Muscle of leg (tissue), 11 donors: ENCODE results near the gene ENPP5. TPM values are rescaled to one million over a fixed set of nuclear protein-coding genes. Genes with fewer than 3 reads are reported as not detected.
A peak's percentile ranks its signal among the peaks of the same experiment; 100 is the strongest.
"Not testable (repeated sequence)": the region's sequence is repeated elsewhere in the genome, so short reads cannot be mapped to it uniquely, and the experiment has no call there.

ENCODE experiments used
- DNase-seq: peaks from one replicate; pipeline ENCODE4 v3.0.0; 2013
- H3K27ac ChIP-seq: one replicate; pipeline ENCODE4 v1.5.1; 2013; ENCODE audit warnings: mild to moderate bottlenecking, low read length, control low read depth
- H3K27me3 ChIP-seq: one replicate; pipeline ENCODE4 v1.6.1; 2013; ENCODE audit warnings: low read length; ENCODE audit not compliant: control insufficient read depth, insufficient read depth
- H3K36me3 ChIP-seq: one replicate; pipeline ENCODE4 v1.6.1; 2013; ENCODE audit warnings: low read length; ENCODE audit not compliant: control insufficient read depth, insufficient read depth
- H3K4me1 ChIP-seq: one replicate; pipeline ENCODE4 v1.6.1; 2013; ENCODE audit warnings: low read length; ENCODE audit not compliant: control insufficient read depth, insufficient read depth
- H3K4me3 ChIP-seq: one replicate; pipeline ENCODE4 v1.5.1; 2013; ENCODE audit warnings: low read length, control low read depth
- H3K9me3 ChIP-seq: replicated peaks from 2 replicates; pipeline ENCODE4 v1.6.1; 2013; ENCODE audit warnings: low read depth, low read length; ENCODE audit not compliant: control insufficient read depth
- WGBS: methylation state at CpG from one replicate; pipeline ENCODE4 v1.1.5; 2013; ENCODE audit warnings: missing lambda C conversion rate; ENCODE audit not compliant: insufficient coverage; 5-methylcytosine and 5-hydroxymethylcytosine counted together
- polyA plus RNA-seq, 8 donors: library from polyadenylated mRNA; unstranded; fragments of 120-200 nt; gene quantifications; one replicate each; pipeline versions ENCODE4 v1.2.1 to v1.2.3, GENCODE V29; 2013; ENCODE audit warnings: inconsistent platforms in 1 of 8, low replicate concordance in 1 of 8; ENCODE audit not compliant: insufficient read length in 8 of 8, insufficient read depth in 1 of 8
- total RNA-seq: library from RNA; stranded (reverse); fragments of 120-200 nt; gene quantifications from one replicate; pipeline ENCODE4 v1.2.4, GENCODE V29; 2013

ENPP5 gene
- total and polyA plus RNA-seq, 9 donors: 2.6 to 5.9 (median 4.1) TPM

GRCh38 chr6:46137387-46137786 lies 33.4 kb downstream of the ENPP5 start:
- Histone ChIP-seq H3K9me3 (no peaks in the 10 kb centered on the region), H3K27ac (no peak overlapping the region), H3K4me1 (no peaks in the 10 kb centered on the region), H3K36me3 (no peaks in the 10 kb centered on the region), H3K4me3 (no peak overlapping the region), H3K27me3 (no peaks in the 10 kb centered on the region)
- no peak for DNase-seq
- no CpG with 5 or more reads among the region's 2 CpGs for WGBS

GRCh38 chr6:46136831-46137230 lies 33.9 kb downstream of the ENPP5 start:
- Histone ChIP-seq H3K27ac (peak overlapping the region; percentile 26), H3K4me1 (no peaks in the 10 kb centered on the region), H3K36me3 (no peaks in the 10 kb centered on the region), H3K4me3 (no peak overlapping the region), H3K27me3 (no peaks in the 10 kb centered on the region), H3K9me3 (no peaks in the 10 kb centered on the region)
- DNase-seq: no peak
- 60% methylated on average over 1 of the region's 2 CpGs for WGBS

GRCh38 chr6:46135176-46135575 lies 35.6 kb downstream of the ENPP5 start:
- H3K4me3 ChIP-seq: no peak overlapping the region
- WGBS: no CpG with 5 or more reads among the region's 1 CpG
- H3K27ac ChIP-seq: no peak overlapping the region
- H3K36me3 ChIP-seq: no peaks in the 10 kb centered on the region
- no peak for DNase-seq
- no peaks in the 10 kb centered on the region for H3K4me1 ChIP-seq
- H3K27me3 ChIP-seq: peaks cover 2% of the 10 kb centered on the region
- no peaks in the 10 kb centered on the region for H3K9me3 ChIP-seq

GRCh38 chr6:46134216-46134615 lies 36.6 kb downstream of the ENPP5 start:
- Histone ChIP-seq H3K27me3 (peaks cover 9% of the 10 kb centered on the region), H3K4me1 (peaks cover 4% of the 10 kb centered on the region), H3K27ac (no peak overlapping the region), H3K4me3 (no peak overlapping the region), H3K9me3 (no peaks in the 10 kb centered on the region), H3K36me3 (no peaks in the 10 kb centered on the region)
- no CpG with 5 or more reads among the region's 2 CpGs for WGBS
- DNase-seq: no peak

GRCh38 chr6:46131291-46131690 lies 39.5 kb downstream of the ENPP5 start:
- not testable (repeated sequence) for H3K4me1 ChIP-seq

GRCh38 chr6:46130666-46131065 lies 40.1 kb downstream of the ENPP5 start:
- H3K27ac ChIP-seq: peak overlapping the region; percentile 35

More at GRCh38 chr6:46131291-46131690, 39.5 kb downstream of the ENPP5 start:
- not testable (repeated sequence) for DNase-seq, H3K36me3 ChIP-seq, H3K4me3 ChIP-seq, H3K27ac ChIP-seq, H3K9me3 ChIP-seq, H3K27me3 ChIP-seq
- no CpG with 5 or more reads among the region's 1 CpG for WGBS

GRCh38 chr6:46129629-46130511 lies 40.9 kb downstream of the ENPP5 start, which contains the start of gene ENPP4:
ENPP4 (plus strand) TSS chr6:46129989; CDS start chr6:46139584, 9,595 bp downstream.
- peak within 1 kb of the TSS; percentile 80 for H3K4me3 ChIP-seq
- no peaks in the 10 kb centered on the region for H3K9me3 ChIP-seq
- H3K4me1 ChIP-seq: peaks cover 4% of the 10 kb centered on the region
- no peaks in the 10 kb centered on the region for H3K36me3 ChIP-seq
- 1% methylated on average over 38 of the region's 61 CpGs for WGBS
- peaks cover 10% of the 10 kb centered on the region for H3K27me3 ChIP-seq
- peak; percentile 90 for DNase-seq
- peak within 1 kb of the TSS; percentile 69 for H3K27ac ChIP-seq

More at GRCh38 chr6:46130666-46131065, 40.1 kb downstream of the ENPP5 start:
- peaks cover 10% of the 10 kb centered on the region for H3K27me3 ChIP-seq
- DNase-seq: peak; percentile 23
- H3K4me1 ChIP-seq: peaks cover 4% of the 10 kb centered on the region
- H3K4me3 ChIP-seq: peak overlapping the region; percentile 80
- no peaks in the 10 kb centered on the region for H3K9me3 ChIP-seq
- WGBS: 80% methylated on average over 3 of the region's 4 CpGs
- no peaks in the 10 kb centered on the region for H3K36me3 ChIP-seq

- Histone ChIP-seq H3K36me3 (no peaks in the 10 kb centered on the region), H3K27me3 (peaks cover 10% of the 10 kb centered on the region), H3K4me1 (peaks cover 4% of the 10 kb centered on the region), H3K4me3 (peak overlapping the region; percentile 80), H3K9me3 (no peaks in the 10 kb centered on the region), H3K27ac (peak overlapping the region; percentile 25)
- 6% methylated on average over 9 of the region's 10 CpGs for WGBS
- no peak for DNase-seq
Measured at GRCh38 chr6:46129291-46129628, 41.5 kb downstream of the ENPP5 start.

- no peak for DNase-seq
- H3K27me3 ChIP-seq: peaks cover 10% of the 10 kb centered on the region
- H3K4me3 ChIP-seq: no peak overlapping the region
- no peak overlapping the region for H3K27ac ChIP-seq
- WGBS: no CpG with 5 or more reads among the region's 3 CpGs
- H3K36me3 ChIP-seq: no peaks in the 10 kb centered on the region
- H3K4me1 ChIP-seq: peaks cover 4% of the 10 kb centered on the region
- H3K9me3 ChIP-seq: no peaks in the 10 kb centered on the region
Measured at GRCh38 chr6:46128476-46128875, 42.3 kb downstream of the ENPP5 start.

GRCh38 chr6:46119679-46120078 lies 51.1 kb downstream of the ENPP5 start:
- 77% methylated on average over 3 of the region's 5 CpGs for WGBS
- H3K4me3 ChIP-seq, H3K4me1 ChIP-seq, H3K36me3 ChIP-seq, H3K27ac ChIP-seq, H3K27me3 ChIP-seq, H3K9me3 ChIP-seq, DNase-seq: not testable (repeated sequence)
